Activated CD8-positive, alpha-beta memory T cell treated with anti-CD3 and anti-CD28 coated beads for 36 hours (primary cell): ENCODE results near the gene CEP112. TPM values are rescaled to one million over a fixed set of nuclear protein-coding genes. Genes with fewer than 3 reads are reported as not detected.
"Not testable (repeated sequence)": the region's sequence is repeated elsewhere in the genome, so short reads cannot be mapped to it uniquely, and the experiment has no call there.

ENCODE experiments used
- CTCF ChIA-PET: fragments of 350-600 bp; sonication (Branson Sonifier 250); formaldehyde crosslinking; loops from one replicate; lab custom pipeline; 2021; ENCODE audit warnings: antibody characterized with exemption; lab: Charles Lee
- POLR2A ChIA-PET: fragments of 350-600 bp; sonication (Branson Sonifier 250); formaldehyde crosslinking; loops from one replicate; lab custom pipeline; 2021; ENCODE audit warnings: antibody characterized with exemption; lab: Charles Lee
- total RNA-seq, 2 experiments: library from RNA; stranded (reverse); gene quantifications; one replicate each; pipeline ENCODE4 v1.2.3, GENCODE V29; 2021

CEP112 gene
- total RNA-seq, 2 experiments from 2014 or later: 1.8 to 2.8 TPM

GRCh38 chr17:66094727-66095126 lies 97.2 kb downstream of the CEP112 start:
- POLR2A ChIA-PET: no interaction called here
- CTCF ChIA-PET: no interaction called here

GRCh38 chr17:66091445-66092080 lies 100.4 kb downstream of the CEP112 start:
- CTCF ChIA-PET: no interaction called here
- POLR2A ChIA-PET: no interaction called here

GRCh38 chr17:66089764-66090163 lies 102.2 kb downstream of the CEP112 start:
- POLR2A ChIA-PET: no interaction called here
- CTCF ChIA-PET: no interaction called here

- ChIA-PET CTCF (no interaction called here), POLR2A (no interaction called here)
Observed at GRCh38 chr17:66088173-66088572, 103.8 kb downstream of the CEP112 start.

- POLR2A ChIA-PET: no interaction called here
- CTCF ChIA-PET: no interaction called here
Observed at GRCh38 chr17:66087073-66087472, 104.9 kb downstream of the CEP112 start.

- POLR2A ChIA-PET: no interaction called here
- CTCF ChIA-PET: no interaction called here
Observed at GRCh38 chr17:66085221-66085620, 106.7 kb downstream of the CEP112 start.

- POLR2A ChIA-PET, CTCF ChIA-PET: not testable (repeated sequence)
Observed at GRCh38 chr17:66080670-66081069, 111.3 kb downstream of the CEP112 start.

GRCh38 chr17:66076546-66077190 lies 115.3 kb downstream of the CEP112 start:
- ChIA-PET CTCF (no interaction called here), POLR2A (no interaction called here)

GRCh38 chr17:66073384-66073783 lies 118.5 kb downstream of the CEP112 start:
- POLR2A ChIA-PET: no interaction called here
- CTCF ChIA-PET: no interaction called here

GRCh38 chr17:66063686-66064085 lies 128.2 kb downstream of the CEP112 start:
- CTCF ChIA-PET: no interaction called here
- POLR2A ChIA-PET: no interaction called here

GRCh38 chr17:66056148-66056547 lies 135.8 kb downstream of the CEP112 start:
- POLR2A ChIA-PET: no interaction called here
- CTCF ChIA-PET: no interaction called here

- ChIA-PET POLR2A (no interaction called here), CTCF (no interaction called here)
Observed at GRCh38 chr17:66054242-66054641, 137.7 kb downstream of the CEP112 start.

GRCh38 chr17:66044083-66044482 lies 147.8 kb downstream of the CEP112 start:
- POLR2A ChIA-PET: no interaction called here
- CTCF ChIA-PET: no interaction called here

GRCh38 chr17:66043419-66043818 lies 148.5 kb downstream of the CEP112 start:
- ChIA-PET POLR2A (no interaction called here), CTCF (no interaction called here)

- CTCF ChIA-PET: no interaction called here
- POLR2A ChIA-PET: no interaction called here
Observed at GRCh38 chr17:66040402-66040801, 151.5 kb downstream of the CEP112 start.

GRCh38 chr17:66038125-66038524 lies 153.8 kb downstream of the CEP112 start:
- ChIA-PET POLR2A (no interaction called here), CTCF (no interaction called here)

- POLR2A ChIA-PET: no interaction called here
Observed at GRCh38 chr17:66037221-66037620, 154.7 kb downstream of the CEP112 start.

GRCh38 chr17:66032082-66032712 lies 159.7 kb downstream of the CEP112 start:
- POLR2A ChIA-PET: no interaction called here
- CTCF ChIA-PET: no interaction called here

More at GRCh38 chr17:66037221-66037620, 154.7 kb downstream of the CEP112 start:
- CTCF ChIA-PET: interaction anchor here (0.9 kb wide), 1 partner anchor 9 kb away, joined by 3 read pairs; no protein-coding TSS in a partner anchor

- POLR2A ChIA-PET: interaction anchor here (0.5 kb wide), 1 partner anchor 722 kb away, joined by 3 read pairs; no protein-coding TSS in a partner anchor
- CTCF ChIA-PET: no interaction called here
Observed at GRCh38 chr17:66025551-66025950, 166.4 kb downstream of the CEP112 start.

- ChIA-PET CTCF (no interaction called here), POLR2A (no interaction called here)
Observed at GRCh38 chr17:66021757-66022156, 170.2 kb downstream of the CEP112 start.

- CTCF ChIA-PET: no interaction called here
- POLR2A ChIA-PET: no interaction called here
Observed at GRCh38 chr17:66018786-66019185, 173.1 kb downstream of the CEP112 start.
